NOMO-1 (cell line): Measurements from ENCODE around the gene TRABD2A.

Source experiments
- DNase-seq, 2 experiments: peaks; one replicate each; lab custom pipeline; 2025; ENCODE audit not compliant: unreplicated experiment in 2 of 2; lab: John Stamatoyannopoulos, UW

Gene TRABD2A

GRCh38 chr2:84827978-84828575 is 52.8 kb downstream of the TRABD2A start:
- no peak for DNase-seq

- DNase-seq, result no peak
These were observed 57.1 kb downstream of the TRABD2A start for GRCh38 chr2:84823788-84824187.

GRCh38 chr2:84823229-84823628 is 57.7 kb downstream of the TRABD2A start:
- no peak for DNase-seq

GRCh38 chr2:84821806-84822205 is 59.1 kb downstream of the TRABD2A start:
- DNase-seq, result no peak

GRCh38 chr2:84817239-84817655 is 63.6 kb downstream of the TRABD2A start:
- no peak for DNase-seq

GRCh38 chr2:84816426-84817026 is 64.4 kb downstream of the TRABD2A start:
- DNase-seq, result no peak

- DNase-seq, result no peak
These were observed 65.7 kb downstream of the TRABD2A start for GRCh38 chr2:84815146-84815545.

GRCh38 chr2:84811839-84812431 is 68.9 kb downstream of the TRABD2A start:
- DNase-seq, result no peak

GRCh38 chr2:84808279-84808678 is 72.6 kb downstream of the TRABD2A start:
- no peak for DNase-seq

GRCh38 chr2:84807063-84807485 is 73.8 kb downstream of the TRABD2A start:
- DNase-seq, result no peak

GRCh38 chr2:84805250-84805958 is 75.5 kb downstream of the TRABD2A start:
- no peak for DNase-seq

GRCh38 chr2:84801811-84802210 is 79.1 kb downstream of the TRABD2A start:
- no peak for DNase-seq

GRCh38 chr2:84800194-84800805 is 80.6 kb downstream of the TRABD2A start:
- DNase-seq, result no peak

GRCh38 chr2:84799772-84800171 is 81.1 kb downstream of the TRABD2A start:
- DNase-seq, result no peak

GRCh38 chr2:84797271-84797670 is 83.6 kb downstream of the TRABD2A start:
- DNase-seq, result no peak

- DNase-seq, result no peak
These were observed 84.1 kb downstream of the TRABD2A start for GRCh38 chr2:84796798-84797197.

GRCh38 chr2:84793641-84794040 is 87.2 kb downstream of the TRABD2A start:
- no peak for DNase-seq

GRCh38 chr2:84792856-84793522 is 87.9 kb downstream of the TRABD2A start:
- no peak for DNase-seq

GRCh38 chr2:84788498-84788897 is 92.4 kb downstream of the TRABD2A start:
- DNase-seq, result no peak

- DNase-seq, result no peak
These were observed 92.9 kb downstream of the TRABD2A start for GRCh38 chr2:84788027-84788426.

GRCh38 chr2:84786601-84787000 is 94.3 kb downstream of the TRABD2A start:
- no peak for DNase-seq
